T1000 (cell line): ENCODE results near the gene INMT.
"Not testable (repeated sequence)": the region's sequence is repeated elsewhere in the genome, so short reads cannot be mapped to it uniquely, and the experiment has no call there.

ENCODE experiments used
- DNase-seq: peaks from one replicate; lab custom pipeline; 2025; ENCODE audit warnings: mixed read lengths; lab: John Stamatoyannopoulos, UW

Gene INMT

GRCh38 chr7:30751696-30752273 is at the start of gene INMT:
Gene INMT (plus strand): TSS chr7:30752135. CDS start chr7:30752151, 16 bp downstream.
- no peak for DNase-seq

- DNase-seq = no peak
Measured at GRCh38 chr7:30702200-30702599, 49.7 kb upstream of the INMT start.

GRCh38 chr7:30703756-30704155 is 48.2 kb upstream of the INMT start:
- no peak for DNase-seq

GRCh38 chr7:30705008-30705407 is 46.9 kb upstream of the INMT start:
- no peak for DNase-seq

GRCh38 chr7:30705596-30705995 is 46.3 kb upstream of the INMT start:
- DNase-seq = no peak

GRCh38 chr7:30706316-30706715 is 45.6 kb upstream of the INMT start:
- no peak for DNase-seq

GRCh38 chr7:30706908-30707307 is 45.0 kb upstream of the INMT start:
- no peak for DNase-seq

DNA sequence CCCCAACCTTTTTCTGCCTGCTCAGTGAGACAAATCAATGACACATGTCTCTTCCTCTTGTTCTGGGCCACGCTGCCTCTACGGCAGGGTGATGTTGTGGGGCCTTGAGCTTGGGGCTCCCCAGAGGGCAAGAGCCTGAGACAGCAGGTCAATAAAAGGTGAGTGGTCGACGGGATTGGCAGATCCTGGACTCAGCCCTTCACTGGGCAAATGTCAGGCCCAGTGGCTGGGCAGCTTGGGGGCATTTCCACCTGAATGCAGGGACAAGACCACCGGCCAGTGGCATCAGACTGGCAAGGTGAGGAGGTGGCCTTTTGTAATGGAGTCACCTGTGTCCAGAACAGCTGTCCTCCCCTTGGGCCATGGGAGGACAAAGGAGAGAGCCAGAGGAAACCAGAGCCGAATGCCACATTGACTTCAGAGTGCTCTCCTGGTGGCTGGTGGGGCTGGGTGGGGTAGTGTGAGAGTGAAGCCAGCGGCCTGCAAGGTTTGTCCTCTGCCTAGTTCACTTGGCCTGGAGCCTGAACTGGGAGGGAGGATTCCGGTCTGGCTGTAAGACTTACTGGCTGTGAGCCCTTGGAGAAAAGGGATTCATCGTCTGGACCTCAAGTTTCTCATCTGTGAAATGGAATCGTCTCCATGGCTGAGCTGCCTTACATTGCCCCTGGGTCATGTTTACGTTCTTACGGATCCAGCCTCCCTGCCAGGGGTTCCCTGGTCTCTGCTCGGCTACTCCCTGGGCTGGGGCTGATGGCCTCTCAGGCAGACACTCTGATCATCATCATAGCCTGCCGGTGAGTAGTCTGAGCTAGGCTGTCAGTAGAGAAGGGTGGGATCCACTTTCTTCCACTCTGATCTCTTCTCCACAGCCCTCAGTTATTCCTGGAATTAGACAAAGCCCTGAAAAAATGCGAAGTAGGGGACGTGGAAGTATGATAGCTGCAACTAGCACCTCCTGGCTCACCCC is 44.3 kb upstream of the INMT start:
- DNase-seq = no peak

GRCh38 chr7:30708412-30708811 is 43.5 kb upstream of the INMT start:
- no peak for DNase-seq

GRCh38 chr7:30708983-30709382 is 43.0 kb upstream of the INMT start:
- no peak for DNase-seq

DNA sequence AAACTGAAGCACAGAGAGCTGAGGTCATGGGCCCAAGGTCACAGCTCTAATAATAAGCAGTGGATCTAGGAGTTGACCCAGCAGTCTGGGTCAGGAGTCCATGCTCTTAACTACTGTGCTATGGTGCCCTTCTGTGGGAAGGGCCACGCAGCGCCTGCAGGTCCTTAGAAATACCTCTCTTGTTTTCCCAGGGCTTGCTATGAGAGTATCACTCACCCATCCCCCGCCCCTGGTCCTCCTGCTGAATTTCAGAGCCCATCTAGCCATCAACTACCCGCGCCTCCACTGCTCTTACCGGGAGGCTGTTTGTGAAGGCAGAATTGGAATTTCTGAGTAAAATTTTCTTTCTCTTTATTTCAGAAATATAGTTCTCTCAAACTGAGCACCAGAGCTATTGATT is 42.4 kb upstream of the INMT start:
- no peak for DNase-seq

DNA sequence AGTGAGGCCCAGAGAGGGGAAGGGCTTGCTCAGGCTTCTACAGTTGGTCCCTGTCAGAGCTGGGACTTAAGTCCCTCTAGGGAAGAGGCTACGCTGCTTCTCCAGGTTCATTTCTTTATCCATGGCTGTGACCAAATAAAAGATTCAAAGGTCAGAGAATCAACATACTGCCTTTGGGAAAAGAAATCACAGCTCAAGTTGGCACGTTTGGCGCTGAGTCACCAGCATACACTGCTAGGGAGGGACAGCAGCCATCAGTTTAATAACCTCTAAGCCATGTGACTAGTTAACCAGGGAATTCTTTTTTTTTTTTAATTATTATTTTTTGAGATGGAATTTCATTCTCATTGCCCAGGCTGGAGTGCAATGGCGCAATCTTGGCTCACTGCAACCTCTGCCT is 41.3 kb upstream of the INMT start:
- no peak for DNase-seq

DNA sequence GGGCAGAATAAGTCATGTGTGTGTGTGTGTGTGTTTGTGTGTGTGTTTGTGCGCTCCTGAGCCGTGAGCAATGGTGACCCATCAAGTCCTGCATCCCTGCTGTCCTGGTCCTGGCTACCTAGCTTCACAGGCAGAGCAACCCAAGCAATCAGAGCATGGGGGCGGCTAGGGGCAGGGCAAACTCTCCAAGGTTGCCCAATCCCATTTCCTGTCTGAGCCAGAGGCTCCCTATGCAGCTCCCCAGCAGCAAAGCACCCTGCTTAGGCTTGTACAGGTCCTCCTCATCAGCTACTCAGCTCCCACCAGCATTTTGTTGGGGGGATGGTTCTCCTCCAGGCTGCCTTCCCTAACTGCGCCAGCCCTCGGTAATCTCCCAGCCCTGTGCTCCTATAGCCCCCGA is 38.5 kb upstream of the INMT start:
- no peak for DNase-seq

DNA sequence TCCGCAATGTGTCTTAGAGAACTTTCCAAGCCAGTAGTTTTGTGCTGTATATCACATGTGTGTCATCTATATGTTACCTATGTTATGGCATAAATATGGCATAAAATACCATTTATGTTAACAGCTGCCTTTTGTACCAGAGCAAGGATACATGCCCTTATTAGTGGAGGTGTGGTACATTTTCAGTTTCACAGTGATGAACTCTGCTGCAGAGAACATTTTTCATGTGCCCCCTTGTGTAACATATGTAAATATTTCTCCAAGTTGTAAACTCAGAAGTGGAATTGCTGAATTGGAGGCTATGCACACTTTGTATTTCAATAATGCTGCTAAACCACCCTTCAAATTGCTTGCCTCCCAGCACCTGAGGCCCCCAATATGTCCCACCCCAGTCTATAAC is 37.8 kb upstream of the INMT start:
- DNase-seq = no peak

- peak; percentile 71 for DNase-seq
Measured at GRCh38 chr7:30717181-30717580, 34.8 kb upstream of the INMT start.

GRCh38 chr7:30719434-30719833 is 32.5 kb upstream of the INMT start:
- not testable (repeated sequence) for DNase-seq

GRCh38 chr7:30721211-30721610 is 30.7 kb upstream of the INMT start:
- DNase-seq = no peak

- no peak for DNase-seq
Measured at GRCh38 chr7:30722187-30722586, 29.7 kb upstream of the INMT start.

DNA sequence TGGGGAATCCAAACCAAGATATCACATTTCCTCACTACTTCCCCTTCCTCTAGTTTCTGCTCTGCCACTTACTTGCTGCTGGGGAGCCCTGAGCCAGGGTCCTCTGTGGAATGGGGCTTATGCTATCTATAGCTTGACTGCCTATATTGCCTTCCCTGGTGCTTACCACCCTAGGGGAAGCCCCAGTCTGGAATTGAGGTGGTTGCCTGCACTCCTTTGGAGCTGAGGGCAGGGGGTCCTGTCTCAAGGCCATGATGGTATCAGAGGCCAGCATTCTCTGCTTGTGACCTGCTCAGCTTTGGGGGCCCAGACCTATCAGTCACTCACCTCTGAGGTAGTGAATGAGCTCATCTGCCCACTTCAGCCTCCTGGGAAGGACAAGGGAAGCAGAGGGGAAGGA is 29.3 kb upstream of the INMT start:
- no peak for DNase-seq

DNA sequence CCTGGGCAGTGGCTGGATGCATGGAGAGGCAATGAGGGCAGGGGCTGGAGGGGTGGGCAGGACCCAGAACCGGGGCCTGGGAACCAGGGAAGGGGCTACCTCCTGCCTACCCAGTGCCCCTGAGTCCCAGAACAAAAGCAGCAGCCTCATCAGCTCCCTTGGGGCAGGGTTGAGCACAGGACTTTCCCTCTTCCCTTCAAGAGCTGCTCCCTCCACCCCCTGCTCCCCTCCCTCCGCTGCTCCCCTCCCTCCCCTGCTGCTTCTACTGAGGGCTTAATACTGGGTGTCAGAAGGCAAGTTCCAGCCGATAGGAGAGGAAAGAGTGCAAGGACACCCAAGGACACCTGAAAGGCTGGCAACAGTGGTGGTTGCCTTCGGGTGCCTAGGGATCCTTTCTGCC is 28.2 kb upstream of the INMT start:
- no peak for DNase-seq

- no peak for DNase-seq
Measured at GRCh38 chr7:30726296-30727006, 25.5 kb upstream of the INMT start.

DNA sequence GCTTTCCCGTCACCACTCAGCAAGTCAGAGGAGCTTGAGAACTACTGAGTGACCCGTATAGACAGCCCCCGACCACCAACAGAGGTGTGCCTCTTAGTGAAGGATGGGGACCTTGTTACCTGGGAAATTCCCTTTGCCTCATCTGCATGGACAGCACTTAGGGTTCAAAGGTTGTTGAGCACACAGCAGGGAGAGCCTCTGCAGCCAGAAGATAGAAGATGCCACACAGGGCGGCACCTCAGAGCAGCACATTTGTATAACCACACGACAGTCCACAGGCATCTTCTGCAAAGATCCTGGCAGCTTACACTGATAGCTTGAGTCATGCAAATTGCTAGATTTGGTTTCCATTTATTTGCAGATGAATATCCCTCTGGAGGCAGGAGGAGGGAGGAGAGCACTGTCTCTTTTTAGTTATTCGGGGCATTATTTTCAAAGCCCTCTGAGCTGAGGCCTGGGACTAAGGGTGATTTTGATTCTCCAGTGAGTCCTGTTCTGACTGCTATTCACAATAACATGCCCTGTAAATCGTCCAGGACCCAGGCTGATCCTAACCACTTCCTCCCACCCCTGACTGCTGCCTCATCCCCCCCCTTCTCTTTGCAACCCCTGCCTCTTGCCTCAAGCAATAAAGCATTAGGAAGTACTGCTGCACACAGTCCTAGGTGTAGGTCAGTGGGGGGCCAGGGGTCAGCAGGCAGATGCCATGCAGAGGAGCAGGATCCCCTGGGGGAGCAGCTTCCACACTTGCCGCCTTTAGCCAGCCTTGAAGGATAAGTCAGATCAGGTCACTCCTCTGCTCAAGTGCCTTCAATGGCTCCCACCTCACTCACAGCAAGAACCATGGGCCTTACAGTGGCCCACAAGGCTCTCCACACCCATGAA is 24.6 kb upstream of the INMT start:
- DNase-seq = no peak
